ENCODE measurements around the gene GLCCI1. TPM values are rescaled to one million over a fixed set of nuclear protein-coding genes. Genes with fewer than 3 reads are reported as not detected.

Gene GLCCI1
- total RNA-seq, 2 donors from 2014 or later: 44.3 to 55.8 TPM

- no peak for TF ChIP-seq CTCF (conservative IDR thresholded peaks at IDR 0.05)
- Mint-ChIP-seq H3K4me1 (peaks cover under 1% of the 10 kb centered on the region), H3K9me3 (no peaks in the 10 kb centered on the region), H3K4me3 (no peak overlapping the region), H3K27me3 (ENCODE audit: insufficient read depth) (no peaks in the 10 kb centered on the region), H3K27ac (no peak overlapping the region), H3K36me3 (ENCODE audit: low read depth) (peaks cover 27% of the 10 kb centered on the region)
- Histone ChIP-seq H3K9ac (ENCODE audit: extremely low read depth, low read length, poor library complexity, severe bottlenecking) (no peak overlapping the region), H3K27ac (ENCODE audit: low read depth, low read length) (no peak overlapping the region), H3K9me3 (ENCODE audit: control insufficient read depth, low read length) (no peaks in the 10 kb centered on the region), H3K4me3 (ENCODE audit: low read length) (no peak overlapping the region), H3K4me1 (ENCODE audit: control insufficient read depth, insufficient read depth, low read length) (no peaks in the 10 kb centered on the region), H3K27me3 (ENCODE audit: control insufficient read depth, insufficient read depth, low read length, poor library complexity, severe bottlenecking) (no peaks in the 10 kb centered on the region), H3K36me3 (ENCODE audit: control insufficient read depth, insufficient read depth, low read length) (peaks cover 29% of the 10 kb centered on the region)
- no peak for DNase-seq
Measured at GRCh38 chr7:8052824-8053223, 84.2 kb downstream of the GLCCI1 start.

- Histone ChIP-seq H3K4me1 (ENCODE audit: control insufficient read depth, insufficient read depth, low read length) (no peaks in the 10 kb centered on the region), H3K27ac (ENCODE audit: low read depth, low read length) (no peak overlapping the region), H3K9me3 (ENCODE audit: control insufficient read depth, low read length) (no peaks in the 10 kb centered on the region), H3K9ac (ENCODE audit: extremely low read depth, low read length, poor library complexity, severe bottlenecking) (no peak overlapping the region), H3K36me3 (ENCODE audit: control insufficient read depth, insufficient read depth, low read length) (peaks cover 42% of the 10 kb centered on the region), H3K4me3 (ENCODE audit: low read length) (no peak overlapping the region), H3K27me3 (ENCODE audit: control insufficient read depth, insufficient read depth, low read length, poor library complexity, severe bottlenecking) (no peaks in the 10 kb centered on the region)
- Mint-ChIP-seq H3K27ac (no peak overlapping the region), H3K4me1 (no peaks in the 10 kb centered on the region), H3K4me3 (no peak overlapping the region), H3K9me3 (no peaks in the 10 kb centered on the region), H3K27me3 (ENCODE audit: insufficient read depth) (no peaks in the 10 kb centered on the region), H3K36me3 (ENCODE audit: low read depth) (peaks cover 38% of the 10 kb centered on the region)
- TF ChIP-seq CTCF (conservative IDR thresholded peaks at IDR 0.05): no peak
- DNase-seq: no peak
Measured at GRCh38 chr7:8056439-8056838, 87.8 kb downstream of the GLCCI1 start.

- H3K27me3 ChIP-seq (ENCODE audit: control insufficient read depth, insufficient read depth, low read length, poor library complexity, severe bottlenecking): no peaks in the 10 kb centered on the region
- Mint-ChIP-seq H3K36me3 (ENCODE audit: low read depth) (peaks cover 46% of the 10 kb centered on the region), H3K4me1 (no peaks in the 10 kb centered on the region), H3K27ac (no peak overlapping the region), H3K4me3 (no peak overlapping the region), H3K27me3 (ENCODE audit: insufficient read depth) (no peaks in the 10 kb centered on the region), H3K9me3 (peaks cover 4% of the 10 kb centered on the region)
- no peak overlapping the region for H3K4me3 ChIP-seq (ENCODE audit: low read length)
- no peaks in the 10 kb centered on the region for H3K4me1 ChIP-seq (ENCODE audit: control insufficient read depth, insufficient read depth, low read length)
- peaks cover 53% of the 10 kb centered on the region for H3K36me3 ChIP-seq (ENCODE audit: control insufficient read depth, insufficient read depth, low read length)
- TF ChIP-seq CTCF (conservative IDR thresholded peaks at IDR 0.05): no peak
- H3K9me3 ChIP-seq (ENCODE audit: control insufficient read depth, low read length): peaks cover 3% of the 10 kb centered on the region
- no peak overlapping the region for H3K27ac ChIP-seq (ENCODE audit: low read depth, low read length)
- H3K9ac ChIP-seq (ENCODE audit: extremely low read depth, low read length, poor library complexity, severe bottlenecking): no peak overlapping the region
- no peak for DNase-seq
- WGBS, 2 experiments (ENCODE audit: insufficient coverage in 1 of 2, insufficient read length in 1 of 2): 95% methylated on average over 1 of the region's 1 CpG; no CpG with 5 or more reads in 1 of the 2 experiments
Measured at GRCh38 chr7:8057566-8057965, 89.0 kb downstream of the GLCCI1 start.

Data from endodermal cell (in vitro differentiated cells).